IMR-90 (cell line): ENCODE data around the gene PARVB. TPM values are rescaled to one million over a fixed set of nuclear protein-coding genes. Genes with fewer than 3 reads are reported as not detected.

Source experiments
- ATAC-seq: fragments of 200-7000 bp; cut with Tn5 transposase; 2 replicates; pipeline ENCODE4 v1.9.1; 2020; ENCODE audit warnings: low read depth, mild to moderate bottlenecking, moderate library complexity
- BruUV-seq: library from RNA; stranded (reverse); fragments of 400-500 nt; replicated peaks from 2 replicates; lab custom pipeline; 2021; lab: Mats Ljungman, UMichigan
- CTCF ChIA-PET: fragments of 300-600 bp; formaldehyde crosslinking; extraction: SDS; loops from one replicate; lab custom pipeline; 2021; ENCODE audit warnings: antibody characterized with exemption; lab: Yijun Ruan, JAX
- POLR2A ChIA-PET: fragments of 300-600 bp; sonication (Branson Sonifier 250); formaldehyde crosslinking; loops from one replicate; lab custom pipeline; 2022; ENCODE audit warnings: antibody characterized with exemption; ENCODE audit not compliant: unreplicated experiment; lab: Charles Lee
- DNase-seq: peaks from one replicate; pipeline ENCODE4 v3.0.0; 2013
- H2AFZ ChIP-seq: replicated peaks from 2 replicates; pipeline ENCODE3; 2013; ENCODE audit warnings: low read length, mild to moderate bottlenecking; ENCODE audit not compliant: poor library complexity
- H2AK5ac ChIP-seq: 2 replicates; pipeline ENCODE4 v1.6.1; 2013; ENCODE audit warnings: low read depth, low read length, inconsistent platforms
- H2AK9ac ChIP-seq: replicated peaks from 2 replicates; pipeline ENCODE3; 2013; ENCODE audit warnings: mild to moderate bottlenecking, low read depth, low read length, moderate library complexity; ENCODE audit not compliant: poor library complexity
- H2BK120ac ChIP-seq: 2 replicates; pipeline ENCODE4 v1.6.1; 2013; ENCODE audit warnings: low read depth, low read length, inconsistent platforms
- H2BK15ac ChIP-seq: 3 replicates; pipeline ENCODE4 v1.6.1; 2013; ENCODE audit warnings: low read depth, low read length, inconsistent platforms
- H2BK20ac ChIP-seq: 2 replicates; pipeline ENCODE4 v1.6.1; 2013; ENCODE audit warnings: low read depth, mild to moderate bottlenecking, inconsistent platforms, low read length, moderate library complexity
- H2BK5ac ChIP-seq: 2 replicates; pipeline ENCODE4 v1.6.1; 2013; ENCODE audit warnings: mild to moderate bottlenecking, low read depth, low read length, inconsistent platforms; ENCODE audit not compliant: poor library complexity, severe bottlenecking
- H3K14ac ChIP-seq: replicated peaks from 2 replicates; pipeline ENCODE4 v1.6.1; 2013; ENCODE audit warnings: low read depth, low read length, inconsistent platforms
- H3K18ac ChIP-seq: 2 replicates; pipeline ENCODE4 v1.6.1; 2013; ENCODE audit warnings: low read depth, low read length, control low read depth
- H3K23ac ChIP-seq: 2 replicates; pipeline ENCODE4 v1.6.1; 2013; ENCODE audit warnings: low read depth, low read length, inconsistent platforms
- H3K27ac ChIP-seq: 2 replicates; pipeline ENCODE4 v1.5.1; 2013; ENCODE audit warnings: mild to moderate bottlenecking, control low read depth, low read length; ENCODE audit not compliant: insufficient read depth
- H3K27me3 ChIP-seq: 2 replicates; pipeline ENCODE4 v1.6.1; 2013; ENCODE audit warnings: low read length; ENCODE audit not compliant: control insufficient read depth, insufficient read depth
- H3K36me3 ChIP-seq: 2 replicates; pipeline ENCODE4 v1.6.1; 2013; ENCODE audit warnings: low read length, mixed read lengths; ENCODE audit not compliant: control insufficient read depth, insufficient read depth
- H3K4ac ChIP-seq: 2 replicates; pipeline ENCODE4 v1.6.1; 2013; ENCODE audit warnings: low read depth, low read length, inconsistent platforms
- H3K4me1 ChIP-seq: 2 replicates; pipeline ENCODE4 v1.6.1; 2013; ENCODE audit warnings: low read length, mixed read lengths; ENCODE audit not compliant: control insufficient read depth, insufficient read depth
- H3K4me2 ChIP-seq: 2 replicates; pipeline ENCODE4 v1.6.1; 2013; ENCODE audit warnings: low read depth, mild to moderate bottlenecking, control low read depth, low read length, moderate library complexity
- H3K4me3 ChIP-seq: 2 replicates; pipeline ENCODE4 v1.5.1; 2013; ENCODE audit warnings: low read depth, mild to moderate bottlenecking, control low read depth, low read length, moderate library complexity; ENCODE audit not compliant: insufficient read depth
- H3K56ac ChIP-seq: 2 replicates; pipeline ENCODE4 v1.6.1; 2013; ENCODE audit warnings: low read length, inconsistent platforms; ENCODE audit not compliant: insufficient read depth; ENCODE audit errors: extremely low read depth
- H3K79me1 ChIP-seq, 2 experiments: 2 replicates each; pipeline ENCODE4 v1.6.1; 2013; ENCODE audit warnings: low read length in 2 of 2, inconsistent platforms in 1 of 2, low read depth in 1 of 2
- H3K9ac ChIP-seq: 2 replicates; pipeline ENCODE4 v1.6.1; 2013; ENCODE audit warnings: low read depth, low read length, control low read depth
- H3K9me1 ChIP-seq: 2 replicates; pipeline ENCODE4 v1.6.1; 2013; ENCODE audit warnings: low read length, inconsistent platforms; ENCODE audit not compliant: insufficient read depth
- H3K9me3 ChIP-seq: 2 replicates; pipeline ENCODE4 v1.6.1; 2013; ENCODE audit warnings: low read length; ENCODE audit not compliant: control insufficient read depth, insufficient read depth
- H4K20me1 ChIP-seq: 2 replicates; pipeline ENCODE4 v1.6.1; 2013; ENCODE audit warnings: low read length, inconsistent platforms; ENCODE audit not compliant: insufficient read depth
- H4K5ac ChIP-seq: 2 replicates; pipeline ENCODE4 v1.6.1; 2013; ENCODE audit warnings: mild to moderate bottlenecking, low read depth, low read length, control low read depth
- H4K8ac ChIP-seq, 2 experiments: 2 replicates each; pipeline ENCODE4 v1.6.1; 2013; ENCODE audit warnings: low read depth in 2 of 2, low read length in 2 of 2, control low read depth in 1 of 2, inconsistent platforms in 1 of 2
- H4K91ac ChIP-seq: 2 replicates; pipeline ENCODE4 v1.6.1; 2013; ENCODE audit warnings: low read depth, low read length, inconsistent platforms; ENCODE audit not compliant: insufficient read depth
- BHLHE40 ChIP-seq: fragments of 150-350 bp; IDR thresholded peaks from 2 replicates; pipeline ENCODE4 v1.6.1; 2016; ENCODE audit warnings: mild to moderate bottlenecking, low read depth, low read length
- MAFK ChIP-seq: IDR thresholded peaks from 2 replicates; pipeline ENCODE4 v1.6.1; 2012; ENCODE audit warnings: low read depth, low read length, improper control_type of control experiment
- RAD21 ChIP-seq: IDR thresholded peaks from 2 replicates; pipeline ENCODE4 v1.6.1; 2012; ENCODE audit warnings: low read length, improper control_type of control experiment
- SMC3 ChIP-seq: fragments of 150-350 bp; IDR thresholded peaks from 2 replicates; pipeline ENCODE4 v1.6.1; 2016; ENCODE audit warnings: low read depth, mild to moderate bottlenecking, antibody characterized with exemption, low read length, moderate library complexity
- WGBS, 2 experiments: methylation state at CpG; one replicate each; pipeline versions ENCODE4 v1.1.5 to v1.1.7; 2013; ENCODE audit warnings: missing lambda C conversion rate in 2 of 2; ENCODE audit not compliant: insufficient read length in 1 of 2; ENCODE audit errors: extremely low coverage in 2 of 2; 5-methylcytosine and 5-hydroxymethylcytosine counted together
- dilution Hi-C: fragments of 300-500 bp; cut with HindIII; formaldehyde crosslinking; loops from one replicate; pipeline ENCODE4 v1.14.3; 2018; ENCODE audit warnings: low sequenced_read_pairs; ENCODE audit not compliant: unreplicated experiment
- in situ Hi-C: fragments of 300-500 bp; cut with MboI; formaldehyde crosslinking; loops from 3 replicates; pipeline ENCODE4 v1.14.3; 2019; ENCODE audit warnings: low sequenced_read_pairs, inconsistent platforms, mixed read lengths
- intact Hi-C: fragments of 100-400 bp; cut with micrococcal nuclease; formaldehyde crosslinking; loops from 2 replicates; pipeline ENCODE4 v1.10.0; 2022
- polyA plus RNA-seq, 3 experiments: library from polyadenylated mRNA; depleted of rRNA; stranded (reverse); fragments of >200 nt; gene quantifications; 2 replicates each; pipeline ENCODE4 v1.2.3, GENCODE V29; 2012; ENCODE audit warnings: low replicate concordance in 1 of 3
- total RNA-seq: library from RNA; depleted of rRNA; stranded (reverse); fragments of >200 nt; gene quantifications from 2 replicates; pipeline ENCODE4 v1.2.3, GENCODE V29; 2012

The PARVB gene
- total and polyA plus RNA-seq, 2 of the 4 experiments (the other 2 are of a cell fraction), result 44.3 to 53.9 TPM

- Histone ChIP-seq H3K36me3 (no peaks in the 10 kb centered on the region), H2BK15ac (no peak overlapping the region), H3K4me1 (peaks cover 5% of the 10 kb centered on the region), H4K5ac (no peak overlapping the region), H2AFZ (no peak overlapping the region), H3K9me1 (0 out of 2 replicates have a peak, but pooled peaks cover 2% of the 10 kb centered on the region), H2AK5ac (no peak overlapping the region), H3K18ac (no peak overlapping the region), H3K4ac (no peak overlapping the region), H4K20me1 (no peaks in the 10 kb centered on the region), H3K9ac (no peak overlapping the region), H3K9me3 (no peaks in the 10 kb centered on the region), H2BK5ac (no peak overlapping the region), H3K27me3 (no peaks in the 10 kb centered on the region), H3K79me1 (peaks cover 21 to 73% of the 10 kb centered on the region in 2 experiments), H2AK9ac (no peak overlapping the region), H3K14ac (no peak overlapping the region), H3K56ac (no peak overlapping the region), H2BK120ac (no peak overlapping the region), H3K4me3 (no peak overlapping the region), H4K8ac (no peak overlapping the region), H3K4me2 (no peak overlapping the region), H3K23ac (no peak overlapping the region), H3K27ac (no peak overlapping the region), H2BK20ac (no peak overlapping the region), H4K91ac (no peak overlapping the region)
- dilution Hi-C loops (no loop called here), in situ Hi-C loops (no loop called here), intact Hi-C loops (no loop called here)
- BruUV-seq, result no TSS peak
- WGBS, 2 experiments, result no CpG with 5 or more reads among the region's 4 CpGs
- DNase-seq, result no peak
- ChIA-PET CTCF (no interaction called here), POLR2A (no interaction called here)
- no peak for ATAC-seq
- no peak for TF ChIP-seq SMC3
- TF ChIP-seq RAD21, result no peak
- no peak for TF ChIP-seq BHLHE40
- TF ChIP-seq MAFK, result no peak
These were observed 5.0 kb downstream of the PARVB start for GRCh38 chr22:44029069-44029468.
